Subcutaneous adipose tissue (tissue), 4 donors: Measurements from ENCODE around the gene PANK4. TPM values are rescaled to one million over a fixed set of nuclear protein-coding genes. Genes with fewer than 3 reads are reported as not detected.

Source experiments
- CTCF ChIP-seq: fragments of 450-650 bp; IDR thresholded peaks from one replicate; pipeline ENCODE4 v1.5.1; 2016; ENCODE audit warnings: low read depth, mild to moderate bottlenecking, control low read depth, antibody characterized with exemption, moderate library complexity
- total RNA-seq, 4 donors: library from RNA; depleted of rRNA; stranded (reverse); fragments of >200 nt; gene quantifications; one replicate each; pipeline ENCODE4 v1.1.0, GENCODE V29; 2016

Gene PANK4
- total RNA-seq, 4 donors from 2014 or later: 11.4 to 24.4 (median 21.7) TPM

DNA sequence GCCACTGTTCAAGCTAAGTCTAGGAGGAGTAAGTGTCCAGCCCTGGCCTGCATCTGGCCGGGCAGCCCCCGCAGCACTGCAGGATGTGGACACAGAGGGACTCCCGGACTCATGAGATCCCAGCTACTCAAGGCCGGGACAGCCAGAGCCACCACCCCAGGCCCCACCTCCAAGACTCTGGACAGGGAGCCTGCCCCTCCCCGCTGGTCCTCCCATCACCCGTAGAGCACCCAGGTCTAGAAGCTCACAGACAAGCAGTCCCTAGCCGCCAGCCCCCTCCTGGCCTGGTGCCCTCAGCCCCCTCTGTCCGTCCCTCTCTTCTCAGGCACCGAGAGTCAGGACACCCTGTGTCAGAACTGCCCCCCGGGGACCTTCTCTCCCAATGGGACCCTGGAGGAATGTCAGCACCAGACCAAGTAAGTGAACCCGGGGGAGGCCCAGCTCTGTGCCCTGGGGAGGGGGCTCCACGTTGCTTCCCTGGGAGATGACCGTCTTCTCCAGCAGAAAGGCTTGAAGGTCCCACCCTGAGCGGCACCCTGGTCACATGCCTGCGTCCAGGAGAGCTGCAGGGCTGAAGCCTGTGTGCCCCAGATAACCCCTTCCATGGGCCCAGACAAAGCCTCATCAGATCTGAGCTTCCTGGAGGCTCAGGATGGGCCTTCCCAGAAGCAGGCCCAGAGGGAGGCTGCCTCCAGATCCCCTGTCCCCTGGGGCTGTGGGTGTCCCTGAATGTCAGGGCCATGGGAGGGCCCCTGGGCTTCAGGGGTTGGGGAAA lies 34.1 kb upstream of the PANK4 start:
- no peak for TF ChIP-seq CTCF

- no peak for TF ChIP-seq CTCF
These were observed 33.3 kb upstream of the PANK4 start for GRCh38 chr1:2559509-2560298.

GRCh38 chr1:2558861-2559260 lies 32.5 kb upstream of the PANK4 start:
- TF ChIP-seq CTCF: no peak

- no peak for TF ChIP-seq CTCF
These were observed 32.0 kb upstream of the PANK4 start for GRCh38 chr1:2558420-2558819.

DNA sequence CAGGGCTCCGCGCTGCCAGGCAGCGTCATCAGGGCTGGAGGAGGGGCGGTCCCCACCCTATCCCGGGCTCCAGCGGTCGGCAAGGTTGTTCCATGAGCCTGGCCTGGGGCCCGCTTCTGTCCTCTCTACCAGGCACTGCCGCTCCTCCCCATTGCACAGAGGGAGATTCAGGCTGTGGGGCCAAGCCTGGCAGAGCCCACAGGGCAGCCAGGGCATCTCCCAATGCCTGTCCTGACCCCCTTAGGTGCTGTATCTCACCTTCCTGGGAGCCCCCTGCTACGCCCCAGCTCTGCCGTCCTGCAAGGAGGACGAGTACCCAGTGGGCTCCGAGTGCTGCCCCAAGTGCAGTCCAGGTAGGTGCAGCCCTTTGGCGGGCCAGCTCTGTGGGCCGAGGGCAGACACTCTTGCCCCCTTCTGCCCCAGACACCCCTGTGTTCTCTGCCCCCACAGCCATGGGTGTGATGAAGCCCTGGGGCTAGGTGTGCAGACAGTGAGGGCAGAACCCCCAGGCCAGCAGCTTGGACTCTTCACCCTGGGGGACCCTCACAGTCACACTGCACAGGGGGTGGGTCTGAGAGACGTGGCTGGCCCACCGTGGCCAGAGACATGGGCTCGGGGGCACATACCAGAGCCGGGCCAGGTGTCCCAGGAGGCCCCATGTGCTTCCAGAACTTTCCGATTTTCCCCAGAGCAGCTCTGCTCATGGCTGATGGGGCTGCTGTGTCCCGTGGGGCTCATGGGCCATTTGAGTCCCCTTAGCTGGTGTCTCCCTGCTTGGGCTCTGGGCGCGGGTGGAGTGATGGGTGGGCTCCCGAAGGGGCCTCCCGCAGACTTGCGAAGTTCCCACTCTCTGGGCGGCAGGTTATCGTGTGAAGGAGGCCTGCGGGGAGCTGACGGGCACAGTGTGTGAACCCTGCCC lies 31.3 kb upstream of the PANK4 start:
- no peak for TF ChIP-seq CTCF

DNA sequence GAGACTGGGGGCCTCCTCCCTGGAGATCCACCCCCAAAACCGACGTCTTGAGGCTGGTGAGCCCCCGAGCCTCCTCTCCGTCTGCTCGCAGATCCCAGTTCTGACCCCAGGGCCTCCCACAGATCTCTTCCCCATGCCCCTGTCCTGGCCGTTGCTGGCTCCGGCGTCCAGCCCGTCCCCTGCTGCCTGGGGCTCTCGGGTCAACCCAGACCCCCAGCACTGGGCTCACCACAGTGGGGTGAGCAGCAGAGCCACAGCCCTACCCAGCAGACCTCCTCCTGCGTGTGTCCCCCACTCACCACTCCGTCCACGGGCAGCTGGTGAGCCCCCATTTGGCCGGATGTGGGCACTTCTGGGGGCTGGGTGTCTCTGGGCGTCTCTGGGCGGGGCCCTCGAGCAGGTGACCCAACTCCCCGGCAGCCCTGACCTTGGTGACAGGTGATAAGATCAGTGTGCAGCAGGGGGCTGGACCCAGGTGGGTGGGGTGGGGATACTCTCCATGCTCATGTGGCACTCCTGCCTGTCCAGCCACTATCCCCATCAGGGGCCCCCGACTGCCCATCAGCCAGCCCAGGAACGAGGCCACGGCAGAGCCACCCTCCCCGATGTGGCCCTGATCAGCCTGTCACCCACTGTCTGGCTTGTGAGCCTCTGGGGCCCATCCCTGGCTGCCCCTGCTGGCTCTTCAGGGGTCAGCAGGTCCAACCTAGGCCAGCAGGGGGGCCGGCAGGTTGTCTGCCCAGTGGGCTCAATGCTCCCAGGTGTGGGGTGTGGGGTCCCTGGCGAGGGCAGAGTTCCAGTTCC lies 30.5 kb upstream of the PANK4 start:
- TF ChIP-seq CTCF: no peak
